ENCODE measurements around the gene SIX3. TPM values are rescaled to one million over a fixed set of nuclear protein-coding genes. Genes with fewer than 3 reads are reported as not detected.

The SIX3 gene
- total RNA-seq, 1 experiment from 2014 or later, result 0.56 TPM

- POLR2A ChIA-PET (ENCODE audit: low non-redundant PET), result no interaction called here
- intact Hi-C loops (cut with micrococcal nuclease; ENCODE audit: unreplicated experiment), result loop anchor here (10.0 kb wide), 1 partner anchor 888 kb away; no protein-coding TSS in a partner anchor
- BruUV-seq (replicated peaks), result no TSS peak
Measured at GRCh38 chr2:44972771-44973535, 31.5 kb downstream of the SIX3 start.

GRCh38 chr2:44974064-44974715 is 32.7 kb downstream of the SIX3 start:
- Histone ChIP-seq H3K27me3 (replicated peaks; ENCODE audit: insufficient read depth, low read depth, low read length, poor library complexity) (no peaks in the 10 kb centered on the region), H3K4me1 (ENCODE audit: insufficient read depth, low read length, poor library complexity, severe bottlenecking) (no peaks in the 10 kb centered on the region), H3K9me3 (ENCODE audit: low read depth, low read length, poor library complexity, severe bottlenecking) (no peaks in the 10 kb centered on the region), H3K27ac (ENCODE audit: low read depth, low read length, poor library complexity, severe bottlenecking) (no peak overlapping the region), H3K4me3 (ENCODE audit: low read depth, low read length, poor library complexity, severe bottlenecking) (no peak overlapping the region), H3K36me3 (ENCODE audit: insufficient read depth, low read length, poor library complexity, severe bottlenecking) (no peaks in the 10 kb centered on the region)
- intact Hi-C loops (cut with micrococcal nuclease; ENCODE audit: unreplicated experiment), result loop anchor here (10.0 kb wide), 1 partner anchor 889 kb away; no protein-coding TSS in a partner anchor
- DNase-seq (ENCODE audit: low spot score), result peak; percentile 81
- ChIA-PET CTCF (no interaction called here), POLR2A (ENCODE audit: low non-redundant PET) (no interaction called here)
- no peak for TF ChIP-seq EZH2 (IDR thresholded peaks at IDR 0.05; ENCODE audit: borderline replicate concordance, low read depth, low read length, poor library complexity, severe bottlenecking)
- TF ChIP-seq CTCF (conservative IDR thresholded peaks at IDR 0.05; ENCODE audit: low read depth, low read length), result peak; percentile 78
- BruUV-seq (replicated peaks), result no TSS peak

More at GRCh38 chr2:44972771-44973535, 31.5 kb downstream of the SIX3 start:
- CTCF ChIA-PET, result no interaction called here
- DNase-seq (ENCODE audit: low spot score), result no peak
- Histone ChIP-seq H3K27ac (ENCODE audit: low read depth, low read length, poor library complexity, severe bottlenecking) (no peak overlapping the region), H3K27me3 (replicated peaks; ENCODE audit: insufficient read depth, low read depth, low read length, poor library complexity) (no peaks in the 10 kb centered on the region), H3K4me3 (ENCODE audit: low read depth, low read length, poor library complexity, severe bottlenecking) (no peak overlapping the region), H3K9me3 (ENCODE audit: low read depth, low read length, poor library complexity, severe bottlenecking) (no peaks in the 10 kb centered on the region), H3K4me1 (ENCODE audit: insufficient read depth, low read length, poor library complexity, severe bottlenecking) (no peaks in the 10 kb centered on the region), H3K36me3 (ENCODE audit: insufficient read depth, low read length, poor library complexity, severe bottlenecking) (no peaks in the 10 kb centered on the region)
- no peak for TF ChIP-seq EZH2 (IDR thresholded peaks at IDR 0.05; ENCODE audit: borderline replicate concordance, low read depth, low read length, poor library complexity, severe bottlenecking)
- no peak for TF ChIP-seq CTCF (conservative IDR thresholded peaks at IDR 0.05; ENCODE audit: low read depth, low read length)

GRCh38 chr2:44975571-44976450 is 34.3 kb downstream of the SIX3 start:
- intact Hi-C loops (cut with micrococcal nuclease; ENCODE audit: unreplicated experiment), result loop anchor here (10.0 kb wide), 1 partner anchor 891 kb away; no protein-coding TSS in a partner anchor
- H3K9me3 ChIP-seq (ENCODE audit: low read depth, low read length, poor library complexity, severe bottlenecking), result no peaks in the 10 kb centered on the region
- no peaks in the 10 kb centered on the region for H3K27me3 ChIP-seq (replicated peaks; ENCODE audit: insufficient read depth, low read depth, low read length, poor library complexity)
- TF ChIP-seq CTCF (conservative IDR thresholded peaks at IDR 0.05; ENCODE audit: low read depth, low read length) (no peak), EZH2 (IDR thresholded peaks at IDR 0.05; ENCODE audit: borderline replicate concordance, low read depth, low read length, poor library complexity, severe bottlenecking) (no peak)
- no peak for DNase-seq (ENCODE audit: low spot score)
- no peak overlapping the region for H3K27ac ChIP-seq (ENCODE audit: low read depth, low read length, poor library complexity, severe bottlenecking)
- H3K4me3 ChIP-seq (ENCODE audit: low read depth, low read length, poor library complexity, severe bottlenecking), result no peak overlapping the region
- no peaks in the 10 kb centered on the region for H3K36me3 ChIP-seq (ENCODE audit: insufficient read depth, low read length, poor library complexity, severe bottlenecking)
- no TSS peak for BruUV-seq (replicated peaks)
- ChIA-PET POLR2A (ENCODE audit: low non-redundant PET) (interaction anchor here (0.5 kb wide), 1 partner anchor 11 kb away, joined by 3 read pairs; no protein-coding TSS in a partner anchor), CTCF (no interaction called here)
- no peaks in the 10 kb centered on the region for H3K4me1 ChIP-seq (ENCODE audit: insufficient read depth, low read length, poor library complexity, severe bottlenecking)

Data from A673 (cell line).